ENCODE measurements around the gene MPDZ.

Gene MPDZ

GRCh38 chr9:13179257-13179656 is 100.2 kb downstream of the MPDZ start:
- DNase-seq = no peak

GRCh38 chr9:13175732-13176131 is 103.8 kb downstream of the MPDZ start:
- DNase-seq = no peak

- DNase-seq = no peak
Observed at GRCh38 chr9:13174906-13175639, 104.4 kb downstream of the MPDZ start.

GRCh38 chr9:13173553-13173952 is 105.9 kb downstream of the MPDZ start:
- DNase-seq = no peak

GRCh38 chr9:13171261-13171660 is 108.2 kb downstream of the MPDZ start:
- DNase-seq = no peak

- DNase-seq = peak; percentile 39
Observed at GRCh38 chr9:13166996-13167395, 112.5 kb downstream of the MPDZ start.

- DNase-seq = no peak
Observed at GRCh38 chr9:13165956-13166355, 113.5 kb downstream of the MPDZ start.

GRCh38 chr9:13165236-13165945 is 114.1 kb downstream of the MPDZ start:
- peak; percentile 91 for DNase-seq

GRCh38 chr9:13163946-13164345 is 115.5 kb downstream of the MPDZ start:
- DNase-seq = no peak

- peak; percentile 26 for DNase-seq
Observed at GRCh38 chr9:13163287-13163686, 116.2 kb downstream of the MPDZ start.

- no peak for DNase-seq
Observed at GRCh38 chr9:13160051-13160450, 119.4 kb downstream of the MPDZ start.

GRCh38 chr9:13158986-13159385 is 120.5 kb downstream of the MPDZ start:
- DNase-seq = no peak

- DNase-seq = no peak
Observed at GRCh38 chr9:13151489-13151888, 128.0 kb downstream of the MPDZ start.

- DNase-seq = peak; percentile 49
Observed at GRCh38 chr9:13149454-13149853, 130.0 kb downstream of the MPDZ start.

- no peak for DNase-seq
Observed at GRCh38 chr9:13146840-13147239, 132.7 kb downstream of the MPDZ start.

GRCh38 chr9:13145340-13145739 is 134.2 kb downstream of the MPDZ start:
- DNase-seq = no peak

- no peak for DNase-seq
Observed at GRCh38 chr9:13144166-13144775, 135.2 kb downstream of the MPDZ start.

GRCh38 chr9:13143281-13143680 is 136.2 kb downstream of the MPDZ start:
- DNase-seq = no peak

- DNase-seq = no peak
Observed at GRCh38 chr9:13142776-13143175, 136.7 kb downstream of the MPDZ start.

GRCh38 chr9:13141629-13142028 is 137.9 kb downstream of the MPDZ start:
- peak; percentile 52 for DNase-seq

GRCh38 chr9:13140843-13141592 is 138.5 kb downstream of the MPDZ start:
- DNase-seq = no peak

GRCh38 chr9:13139641-13140171 is 139.8 kb downstream of the MPDZ start:
- no peak for DNase-seq

GRCh38 chr9:13137426-13137825 is 142.1 kb downstream of the MPDZ start:
- DNase-seq = no peak

All from NCI-H1092 (cell line).